Measurements from ENCODE around the gene FOXK1.

DNA sequence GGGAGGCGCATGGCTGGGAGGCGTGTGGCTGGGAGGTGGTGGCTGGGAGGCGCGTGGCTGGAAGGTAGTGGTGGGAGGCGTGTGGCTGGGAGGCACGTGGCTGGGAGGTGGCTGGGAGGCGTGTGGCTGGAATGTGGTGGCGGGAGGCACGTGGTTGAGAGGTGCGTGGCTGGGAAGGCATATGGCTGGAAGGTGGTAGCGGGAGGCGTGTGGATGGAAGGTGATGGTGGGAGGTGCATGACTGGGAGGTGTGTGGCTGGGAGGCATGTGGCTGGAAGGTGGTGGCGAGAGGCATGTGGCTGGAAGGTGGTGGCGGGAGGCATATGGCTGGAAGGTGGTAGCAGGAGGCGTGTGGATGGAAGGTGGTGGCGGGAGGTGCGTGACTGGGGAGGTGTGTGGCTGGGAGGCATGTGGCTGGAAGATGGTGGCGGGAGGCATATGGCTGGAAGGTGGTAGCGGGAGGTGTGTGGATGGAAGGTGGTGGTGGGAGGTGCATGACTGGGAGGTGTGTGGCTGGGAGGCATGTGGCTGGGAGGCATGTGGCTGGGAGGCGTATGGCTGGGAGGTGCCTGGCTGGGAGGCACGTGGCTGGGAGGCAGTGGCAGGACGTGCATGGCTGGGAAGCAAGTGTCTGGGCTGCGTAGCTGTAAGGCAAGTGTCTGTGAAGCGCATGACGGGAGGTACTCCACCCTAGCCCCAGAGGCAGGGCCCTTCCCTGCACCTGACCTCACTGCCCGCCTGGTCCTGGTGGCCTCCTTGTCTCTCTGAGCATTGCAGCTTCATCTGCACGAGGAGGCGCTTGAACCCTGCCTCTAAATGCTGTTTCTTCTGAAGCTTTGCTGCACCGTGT, 35.1 kb downstream of the FOXK1 start:
- TF ChIP-seq, protein P1, sequence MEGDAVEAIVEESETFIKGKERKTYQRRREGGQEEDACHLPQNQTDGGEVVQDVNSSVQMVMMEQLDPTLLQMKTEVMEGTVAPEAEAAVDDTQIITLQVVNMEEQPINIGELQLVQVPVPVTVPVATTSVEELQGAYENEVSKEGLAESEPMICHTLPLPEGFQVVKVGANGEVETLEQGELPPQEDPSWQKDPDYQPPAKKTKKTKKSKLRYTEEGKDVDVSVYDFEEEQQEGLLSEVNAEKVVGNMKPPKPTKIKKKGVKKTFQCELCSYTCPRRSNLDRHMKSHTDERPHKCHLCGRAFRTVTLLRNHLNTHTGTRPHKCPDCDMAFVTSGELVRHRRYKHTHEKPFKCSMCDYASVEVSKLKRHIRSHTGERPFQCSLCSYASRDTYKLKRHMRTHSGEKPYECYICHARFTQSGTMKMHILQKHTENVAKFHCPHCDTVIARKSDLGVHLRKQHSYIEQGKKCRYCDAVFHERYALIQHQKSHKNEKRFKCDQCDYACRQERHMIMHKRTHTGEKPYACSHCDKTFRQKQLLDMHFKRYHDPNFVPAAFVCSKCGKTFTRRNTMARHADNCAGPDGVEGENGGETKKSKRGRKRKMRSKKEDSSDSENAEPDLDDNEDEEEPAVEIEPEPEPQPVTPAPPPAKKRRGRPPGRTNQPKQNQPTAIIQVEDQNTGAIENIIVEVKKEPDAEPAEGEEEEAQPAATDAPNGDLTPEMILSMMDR (IDR thresholded peaks at IDR 0.05): no peak
- no peak for TF ChIP-seq EP300 (IDR thresholded peaks at IDR 0.05)

Data from upper lobe of left lung (tissue), 4 donors.